GM23338 (cell line): ENCODE data around the gene CD247. TPM values are rescaled to one million over a fixed set of nuclear protein-coding genes. Genes with fewer than 3 reads are reported as not detected.

Experiments used
- ATAC-seq: fragments of 200-7000 bp; cut with Tn5 transposase; 3 replicates; pipeline ENCODE4 v1.9.1; 2020
- DNase-seq: peaks from one replicate; pipeline ENCODE4 v3.0.0-alpha.2; 2015; ENCODE audit warnings: low spot score
- H2AFZ ChIP-seq: fragments of 200-600 bp; sonication (generic); 2 replicates; pipeline ENCODE4 v1.8.0; 2016; ENCODE audit warnings: antibody characterized with exemption, mild to moderate bottlenecking, moderate library complexity
- H3F3A ChIP-seq: fragments of 200-600 bp; sonication (generic); replicated peaks from 2 replicates; pipeline ENCODE4 v1.8.0; 2017; ENCODE audit warnings: antibody characterized with exemption, mixed run types, low read depth
- H3K27ac ChIP-seq: fragments of 200-600 bp; sonication (generic); 2 replicates; pipeline ENCODE4 v1.6.1; 2016; ENCODE audit warnings: low read depth
- H3K27me3 ChIP-seq: fragments of 200-600 bp; sonication (generic); 2 replicates; pipeline ENCODE4 v1.8.0; 2016; ENCODE audit warnings: mild to moderate bottlenecking, mixed run types, moderate library complexity; ENCODE audit not compliant: insufficient read depth
- H3K36me3 ChIP-seq: fragments of 200-600 bp; sonication (generic); 2 replicates; pipeline ENCODE4 v1.8.0; 2016; ENCODE audit warnings: mild to moderate bottlenecking; ENCODE audit not compliant: insufficient read depth
- H3K4me1 ChIP-seq: fragments of 200-600 bp; sonication (generic); 2 replicates; pipeline ENCODE4 v1.8.0; 2016; ENCODE audit warnings: mild to moderate bottlenecking, moderate library complexity; ENCODE audit not compliant: insufficient read depth
- H3K4me2 ChIP-seq: fragments of 200-600 bp; sonication (generic); 2 replicates; pipeline ENCODE4 v1.7.1; 2017; ENCODE audit warnings: mixed run types
- H3K4me3 ChIP-seq: fragments of 200-600 bp; sonication (generic); 2 replicates; pipeline ENCODE4 v1.6.1; 2016; ENCODE audit warnings: mixed run types
- H3K79me2 ChIP-seq: fragments of 200-600 bp; sonication (generic); replicated peaks from 2 replicates; pipeline ENCODE4 v1.8.0; 2017; ENCODE audit warnings: mild to moderate bottlenecking; ENCODE audit not compliant: insufficient read depth
- H3K9me2 ChIP-seq: fragments of 200-600 bp; sonication (generic); 2 replicates; pipeline ENCODE4 v1.8.0; 2017; ENCODE audit not compliant: insufficient read depth
- H4K20me1 ChIP-seq: fragments of 200-600 bp; sonication (generic); replicated peaks from 2 replicates; pipeline ENCODE4 v1.8.0; 2017; ENCODE audit warnings: mild to moderate bottlenecking; ENCODE audit not compliant: insufficient read depth
- H3K27ac Mint-ChIP-seq: 2 replicates; pipeline ENCODE4 v1.8.0; 2020; ENCODE audit warnings: inconsistent platforms, mild to moderate bottlenecking, moderate library complexity, mixed read lengths
- H3K27me3 Mint-ChIP-seq: 3 replicates; pipeline ENCODE4 v1.8.0; 2022; ENCODE audit warnings: low read depth, mild to moderate bottlenecking, moderate library complexity, mixed read lengths, inconsistent platforms; ENCODE audit not compliant: insufficient read depth, poor library complexity
- H3K36me3 Mint-ChIP-seq: 3 replicates; pipeline ENCODE4 v1.8.0; 2021; ENCODE audit warnings: low read depth, mild to moderate bottlenecking, inconsistent platforms, moderate library complexity, mixed read lengths
- H3K4me1 Mint-ChIP-seq: 3 replicates; pipeline ENCODE4 v1.8.0; 2020; ENCODE audit warnings: mild to moderate bottlenecking, inconsistent platforms, mixed read lengths
- H3K4me3 Mint-ChIP-seq: 3 replicates; pipeline ENCODE4 v1.8.0; 2021; ENCODE audit warnings: moderate library complexity, mild to moderate bottlenecking, inconsistent platforms, mixed read lengths
- H3K9me3 Mint-ChIP-seq: 3 replicates; pipeline ENCODE4 v1.8.0; 2020; ENCODE audit warnings: moderate library complexity, mild to moderate bottlenecking, inconsistent platforms, mixed read lengths
- CREB1 ChIP-seq: fragments of 250-450 bp; sonication (Bioruptor Pico); IDR thresholded peaks from 2 replicates; pipeline ENCODE4 v1.5.0; 2020; ENCODE audit warnings: low read depth, mild to moderate bottlenecking, moderate library complexity
- EZH2 ChIP-seq: fragments of 200-600 bp; sonication (generic); IDR thresholded peaks from one replicate; pipeline ENCODE4 v1.8.0; 2017; ENCODE audit warnings: antibody characterized with exemption, mild to moderate bottlenecking, low read depth; ENCODE audit not compliant: unreplicated experiment
- EZH2phosphoT487 ChIP-seq: fragments of 200-600 bp; sonication (generic); IDR thresholded peaks from one replicate; pipeline ENCODE4 v1.8.1; 2018; ENCODE audit warnings: antibody characterized with exemption; ENCODE audit not compliant: unreplicated experiment
- JUNB ChIP-seq: IDR thresholded peaks from one replicate; pipeline ENCODE4 v1.6.1; 2016; ENCODE audit warnings: antibody characterized with exemption; ENCODE audit not compliant: unreplicated experiment
- NANOG ChIP-seq: IDR thresholded peaks from 2 replicates; pipeline ENCODE4 v1.6.1; 2016; ENCODE audit warnings: antibody characterized with exemption, borderline replicate concordance
- POLR2AphosphoS5 ChIP-seq: IDR thresholded peaks from 2 replicates; pipeline ENCODE4 v1.6.1; 2016; ENCODE audit warnings: antibody characterized with exemption, low read depth
- REST ChIP-seq: IDR thresholded peaks from one replicate; pipeline ENCODE4 v1.6.1; 2018; ENCODE audit warnings: antibody characterized with exemption; ENCODE audit not compliant: unreplicated experiment
- STAT1 ChIP-seq: IDR thresholded peaks from one replicate; pipeline ENCODE4 v1.6.1; 2016; ENCODE audit warnings: antibody characterized with exemption; ENCODE audit not compliant: unreplicated experiment
- ZNF114 ChIP-seq: fragments of 250-450 bp; sonication (Bioruptor Pico); IDR thresholded peaks from 2 replicates; pipeline ENCODE4 v1.5.0; 2020; ENCODE audit warnings: mild to moderate bottlenecking, moderate library complexity
- ZNF331 ChIP-seq: fragments of 250-450 bp; sonication (Bioruptor Pico); IDR thresholded peaks from 2 replicates; pipeline ENCODE4 v1.5.0; 2020; ENCODE audit warnings: low read depth, mild to moderate bottlenecking, moderate library complexity
- polyA plus RNA-seq: library from polyadenylated mRNA; unstranded; fragments of >200 nt; fragmentation: Nextera tagmentation; extraction: Ambion mirVana; gene quantifications from 2 replicates; pipeline ENCODE4 v1.2.1, GENCODE V29; 2016
- total RNA-seq: library from RNA; depleted of rRNA; stranded (reverse); fragments of >200 nt; shearing (Covaris generic); gene quantifications from 2 replicates; pipeline ENCODE4 v1.2.3, GENCODE V29; 2014
- TF ChIP-seq, protein P1 (sequence below), 2 experiments: fragments of 200-600 bp in 1 of 2; sonication (generic) in 1 of 2; conservative IDR thresholded peaks; 2 replicates each; pipeline versions ENCODE4 v1.5.1 to v1.6.1; 2016 to 2017; ENCODE audit warnings: antibody characterized with exemption in 2 of 2, low read depth in 2 of 2, mild to moderate bottlenecking in 2 of 2, moderate library complexity in 1 of 2
- TF ChIP-seq, protein P2 (sequence below): IDR thresholded peaks from 2 replicates; pipeline ENCODE4 v1.6.1; 2016; ENCODE audit warnings: antibody characterized with exemption
- TF ChIP-seq, protein P3 (sequence below): fragments of 250-450 bp; sonication (Bioruptor Pico); IDR thresholded peaks from 2 replicates; pipeline ENCODE4 v1.5.0; 2020; ENCODE audit warnings: mild to moderate bottlenecking, moderate library complexity

CD247 gene
- total and polyA plus RNA-seq, 2 experiments from 2014 or later: 1.2 to 1.4 TPM

DNA sequence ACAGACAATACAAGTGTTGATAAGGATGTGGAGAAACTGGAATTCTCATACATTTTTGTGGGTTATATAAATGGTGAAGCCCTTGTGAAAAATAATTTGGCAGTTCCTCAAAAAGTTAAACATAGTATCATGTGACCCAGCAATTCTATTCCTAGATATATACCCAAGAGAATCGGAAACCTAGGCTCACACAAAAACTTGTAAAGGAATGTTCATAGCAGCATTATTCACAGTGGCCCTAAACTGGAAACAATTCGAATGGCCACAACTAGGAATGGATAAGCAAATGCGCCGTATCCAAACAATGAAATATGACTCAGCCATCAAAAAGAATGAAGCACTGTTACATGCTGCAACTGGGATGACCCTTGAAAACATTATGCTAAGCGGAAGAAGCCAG, 3.9 kb upstream of the CD247 start:
- no peaks in the 10 kb centered on the region for H3K36me3 Mint-ChIP-seq
- Histone ChIP-seq H3K4me3 (no peak overlapping the region), H2AFZ (no peak overlapping the region), H3K27me3 (no peaks in the 10 kb centered on the region), H3K27ac (no peak overlapping the region), H4K20me1 (no peaks in the 10 kb centered on the region), H3K4me2 (no peak overlapping the region), H3K4me1 (no peaks in the 10 kb centered on the region), H3F3A (no peaks in the 10 kb centered on the region), H3K36me3 (no peaks in the 10 kb centered on the region), H3K79me2 (no peaks in the 10 kb centered on the region), H3K9me2 (no peaks in the 10 kb centered on the region)
- no peaks in the 10 kb centered on the region; the same call in 1 of the 3 replicates for H3K9me3 Mint-ChIP-seq
- H3K27me3 Mint-ChIP-seq: peaks cover 10% of the 10 kb centered on the region
- DNase-seq: no peak
- H3K4me1 Mint-ChIP-seq: peaks cover 10% of the 10 kb centered on the region
- H3K27ac Mint-ChIP-seq: no peak overlapping the region
- no peak for TF ChIP-seq POLR2AphosphoS5
- no peak for TF ChIP-seq NANOG
- no peak for TF ChIP-seq EZH2
- TF ChIP-seq STAT1: no peak
- TF ChIP-seq, protein P1, sequence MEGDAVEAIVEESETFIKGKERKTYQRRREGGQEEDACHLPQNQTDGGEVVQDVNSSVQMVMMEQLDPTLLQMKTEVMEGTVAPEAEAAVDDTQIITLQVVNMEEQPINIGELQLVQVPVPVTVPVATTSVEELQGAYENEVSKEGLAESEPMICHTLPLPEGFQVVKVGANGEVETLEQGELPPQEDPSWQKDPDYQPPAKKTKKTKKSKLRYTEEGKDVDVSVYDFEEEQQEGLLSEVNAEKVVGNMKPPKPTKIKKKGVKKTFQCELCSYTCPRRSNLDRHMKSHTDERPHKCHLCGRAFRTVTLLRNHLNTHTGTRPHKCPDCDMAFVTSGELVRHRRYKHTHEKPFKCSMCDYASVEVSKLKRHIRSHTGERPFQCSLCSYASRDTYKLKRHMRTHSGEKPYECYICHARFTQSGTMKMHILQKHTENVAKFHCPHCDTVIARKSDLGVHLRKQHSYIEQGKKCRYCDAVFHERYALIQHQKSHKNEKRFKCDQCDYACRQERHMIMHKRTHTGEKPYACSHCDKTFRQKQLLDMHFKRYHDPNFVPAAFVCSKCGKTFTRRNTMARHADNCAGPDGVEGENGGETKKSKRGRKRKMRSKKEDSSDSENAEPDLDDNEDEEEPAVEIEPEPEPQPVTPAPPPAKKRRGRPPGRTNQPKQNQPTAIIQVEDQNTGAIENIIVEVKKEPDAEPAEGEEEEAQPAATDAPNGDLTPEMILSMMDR (conservative IDR thresholded peaks at IDR 0.05; ENCODE audit: low read depth in 2 of 2): no peak
- TF ChIP-seq, protein P2, sequence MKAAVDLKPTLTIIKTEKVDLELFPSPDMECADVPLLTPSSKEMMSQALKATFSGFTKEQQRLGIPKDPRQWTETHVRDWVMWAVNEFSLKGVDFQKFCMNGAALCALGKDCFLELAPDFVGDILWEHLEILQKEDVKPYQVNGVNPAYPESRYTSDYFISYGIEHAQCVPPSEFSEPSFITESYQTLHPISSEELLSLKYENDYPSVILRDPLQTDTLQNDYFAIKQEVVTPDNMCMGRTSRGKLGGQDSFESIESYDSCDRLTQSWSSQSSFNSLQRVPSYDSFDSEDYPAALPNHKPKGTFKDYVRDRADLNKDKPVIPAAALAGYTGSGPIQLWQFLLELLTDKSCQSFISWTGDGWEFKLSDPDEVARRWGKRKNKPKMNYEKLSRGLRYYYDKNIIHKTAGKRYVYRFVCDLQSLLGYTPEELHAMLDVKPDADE: no peak
- TF ChIP-seq, protein P3, sequence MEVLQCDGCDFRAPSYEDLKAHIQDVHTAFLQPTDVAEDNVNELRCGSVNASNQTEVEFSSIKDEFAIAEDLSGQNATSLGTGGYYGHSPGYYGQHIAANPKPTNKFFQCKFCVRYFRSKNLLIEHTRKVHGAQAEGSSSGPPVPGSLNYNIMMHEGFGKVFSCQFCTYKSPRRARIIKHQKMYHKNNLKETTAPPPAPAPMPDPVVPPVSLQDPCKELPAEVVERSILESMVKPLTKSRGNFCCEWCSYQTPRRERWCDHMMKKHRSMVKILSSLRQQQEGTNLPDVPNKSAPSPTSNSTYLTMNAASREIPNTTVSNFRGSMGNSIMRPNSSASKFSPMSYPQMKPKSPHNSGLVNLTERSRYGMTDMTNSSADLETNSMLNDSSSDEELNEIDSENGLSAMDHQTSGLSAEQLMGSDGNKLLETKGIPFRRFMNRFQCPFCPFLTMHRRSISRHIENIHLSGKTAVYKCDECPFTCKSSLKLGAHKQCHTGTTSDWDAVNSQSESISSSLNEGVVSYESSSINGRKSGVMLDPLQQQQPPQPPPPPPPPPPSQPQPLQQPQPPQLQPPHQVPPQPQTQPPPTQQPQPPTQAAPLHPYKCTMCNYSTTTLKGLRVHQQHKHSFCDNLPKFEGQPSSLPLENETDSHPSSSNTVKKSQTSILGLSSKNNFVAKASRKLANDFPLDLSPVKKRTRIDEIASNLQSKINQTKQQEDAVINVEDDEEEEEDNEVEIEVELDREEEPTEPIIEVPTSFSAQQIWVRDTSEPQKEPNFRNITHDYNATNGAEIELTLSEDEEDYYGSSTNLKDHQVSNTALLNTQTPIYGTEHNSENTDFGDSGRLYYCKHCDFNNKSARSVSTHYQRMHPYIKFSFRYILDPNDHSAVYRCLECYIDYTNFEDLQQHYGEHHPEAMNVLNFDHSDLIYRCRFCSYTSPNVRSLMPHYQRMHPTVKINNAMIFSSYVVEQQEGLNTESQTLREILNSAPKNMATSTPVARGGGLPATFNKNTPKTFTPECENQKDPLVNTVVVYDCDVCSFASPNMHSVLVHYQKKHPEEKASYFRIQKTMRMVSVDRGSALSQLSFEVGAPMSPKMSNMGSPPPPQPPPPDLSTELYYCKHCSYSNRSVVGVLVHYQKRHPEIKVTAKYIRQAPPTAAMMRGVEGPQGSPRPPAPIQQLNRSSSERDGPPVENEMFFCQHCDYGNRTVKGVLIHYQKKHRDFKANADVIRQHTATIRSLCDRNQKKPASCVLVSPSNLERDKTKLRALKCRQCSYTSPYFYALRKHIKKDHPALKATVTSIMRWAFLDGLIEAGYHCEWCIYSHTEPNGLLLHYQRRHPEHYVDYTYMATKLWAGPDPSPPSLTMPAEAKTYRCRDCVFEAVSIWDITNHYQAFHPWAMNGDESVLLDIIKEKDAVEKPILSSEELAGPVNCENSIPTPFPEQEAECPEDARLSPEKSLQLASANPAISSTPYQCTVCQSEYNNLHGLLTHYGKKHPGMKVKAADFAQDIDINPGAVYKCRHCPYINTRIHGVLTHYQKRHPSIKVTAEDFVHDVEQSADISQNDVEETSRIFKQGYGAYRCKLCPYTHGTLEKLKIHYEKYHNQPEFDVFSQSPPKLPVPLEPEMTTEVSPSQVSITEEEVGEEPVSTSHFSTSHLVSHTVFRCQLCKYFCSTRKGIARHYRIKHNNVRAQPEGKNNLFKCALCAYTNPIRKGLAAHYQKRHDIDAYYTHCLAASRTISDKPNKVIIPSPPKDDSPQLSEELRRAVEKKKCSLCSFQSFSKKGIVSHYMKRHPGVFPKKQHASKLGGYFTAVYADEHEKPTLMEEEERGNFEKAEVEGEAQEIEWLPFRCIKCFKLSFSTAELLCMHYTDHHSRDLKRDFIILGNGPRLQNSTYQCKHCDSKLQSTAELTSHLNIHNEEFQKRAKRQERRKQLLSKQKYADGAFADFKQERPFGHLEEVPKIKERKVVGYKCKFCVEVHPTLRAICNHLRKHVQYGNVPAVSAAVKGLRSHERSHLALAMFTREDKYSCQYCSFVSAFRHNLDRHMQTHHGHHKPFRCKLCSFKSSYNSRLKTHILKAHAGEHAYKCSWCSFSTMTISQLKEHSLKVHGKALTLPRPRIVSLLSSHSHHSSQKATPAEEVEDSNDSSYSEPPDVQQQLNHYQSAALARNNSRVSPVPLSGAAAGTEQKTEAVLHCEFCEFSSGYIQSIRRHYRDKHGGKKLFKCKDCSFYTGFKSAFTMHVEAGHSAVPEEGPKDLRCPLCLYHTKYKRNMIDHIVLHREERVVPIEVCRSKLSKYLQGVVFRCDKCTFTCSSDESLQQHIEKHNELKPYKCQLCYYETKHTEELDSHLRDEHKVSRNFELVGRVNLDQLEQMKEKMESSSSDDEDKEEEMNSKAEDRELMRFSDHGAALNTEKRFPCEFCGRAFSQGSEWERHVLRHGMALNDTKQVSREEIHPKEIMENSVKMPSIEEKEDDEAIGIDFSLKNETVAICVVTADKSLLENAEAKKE: no peak
- TF ChIP-seq REST: no peak
- TF ChIP-seq JUNB: no peak
- TF ChIP-seq ZNF331 (CRISPR knock-in tag): no peak
- TF ChIP-seq CREB1 (CRISPR knock-in tag): no peak
- TF ChIP-seq ZNF114 (CRISPR knock-in tag): no peak
- TF ChIP-seq EZH2phosphoT487: no peak
- no peak overlapping the region for H3K4me3 Mint-ChIP-seq
- ATAC-seq: no peak
